ENCODE results near the gene COX8A.

The COX8A gene

GRCh38 chr11:64023712-64024710, 49.6 kb downstream of the COX8A start:
- no peak for DNase-seq (ENCODE audit: low read depth, low spot score)
- in situ Hi-C loops (cut with HindIII; ENCODE audit: low sequenced_read_pairs): no loop called here
- no peak for TF ChIP-seq CTCF (IDR thresholded peaks at IDR 0.05; ENCODE audit: low read depth, low read length)
- no peak overlapping the region for H3K4me3 ChIP-seq (ENCODE audit: low read depth, low read length)

- TF ChIP-seq CTCF (IDR thresholded peaks at IDR 0.05; ENCODE audit: low read depth, low read length): no peak
- H3K4me3 ChIP-seq (ENCODE audit: low read depth, low read length): no peak overlapping the region
- in situ Hi-C loops (cut with HindIII; ENCODE audit: low sequenced_read_pairs): no loop called here
- no peak for DNase-seq (ENCODE audit: low read depth, low spot score)
Observed at GRCh38 chr11:64025205-64025604, 50.8 kb downstream of the COX8A start.

Data from astrocyte of the spinal cord (primary cell).